T-helper 22 cell (primary cell): ENCODE results near the gene CLDN22.

Source experiments
- DNase-seq: peaks from one replicate; pipeline ENCODE4 v3.0.0-alpha.2; 2020; ENCODE audit warnings: low read depth

Gene CLDN22

GRCh38 chr4:183276106-183276505 lies 44.0 kb downstream of the CLDN22 start:
- no peak for DNase-seq

- DNase-seq, result no peak
These were observed 47.7 kb downstream of the CLDN22 start for GRCh38 chr4:183272384-183272783.

DNA sequence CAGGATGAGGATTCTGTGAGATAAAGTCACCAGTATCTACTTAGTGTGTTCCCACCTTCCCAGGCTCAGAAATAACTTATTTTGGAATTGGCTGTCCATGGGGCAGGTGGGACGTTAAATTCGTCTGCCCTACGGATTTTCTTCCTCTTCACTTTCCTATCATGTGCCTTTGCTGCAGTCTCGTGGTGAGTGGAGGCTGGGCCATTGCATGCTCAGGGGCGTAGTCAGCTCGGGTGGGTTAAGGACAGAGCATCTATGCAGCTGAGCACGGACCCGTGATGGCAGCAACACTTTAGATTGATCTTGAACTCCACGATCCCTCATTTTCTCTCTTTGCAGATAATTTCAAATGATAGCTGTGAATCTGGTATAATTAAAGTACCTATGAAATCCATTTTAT lies 51.5 kb downstream of the CLDN22 start:
- DNase-seq, result no peak
